Mesenchymal stem cell (in vitro differentiated cells and primary cell): ENCODE results near the gene RNF220.

Experiments used
- DNase-seq: peaks from one replicate; pipeline ENCODE4 v3.0.0-alpha.2; 2013
- H2AFZ ChIP-seq: one replicate; pipeline ENCODE4 v1.6.1; 2013; ENCODE audit warnings: low read depth, mild to moderate bottlenecking, control low read depth, inconsistent platforms, low read length, moderate library complexity
- H2AK5ac ChIP-seq: 2 replicates; pipeline ENCODE4 v1.6.1; 2013; ENCODE audit warnings: low read length, moderate library complexity, mild to moderate bottlenecking, inconsistent platforms; ENCODE audit not compliant: severe bottlenecking
- H2BK120ac ChIP-seq: one replicate; pipeline ENCODE4 v1.6.1; 2013; ENCODE audit warnings: low read depth, mild to moderate bottlenecking, inconsistent platforms, low read length, moderate library complexity
- H2BK12ac ChIP-seq, 2 experiments: one replicate each; pipeline ENCODE4 v1.6.1; 2013; ENCODE audit warnings: inconsistent platforms in 2 of 2, low read length in 2 of 2, mild to moderate bottlenecking in 2 of 2, moderate library complexity in 2 of 2, control low read depth in 1 of 2
- H2BK15ac ChIP-seq: one replicate; pipeline ENCODE4 v1.6.1; 2013; ENCODE audit warnings: mild to moderate bottlenecking, low read depth, inconsistent platforms; ENCODE audit not compliant: poor library complexity, severe bottlenecking
- H2BK5ac ChIP-seq: 2 replicates; pipeline ENCODE4 v1.6.1; 2013; ENCODE audit warnings: low read depth, mild to moderate bottlenecking, low read length, control low read depth, inconsistent platforms; ENCODE audit not compliant: poor library complexity, severe bottlenecking
- H3K14ac ChIP-seq, 2 experiments: one replicate each; pipeline ENCODE4 v1.6.1; 2013; ENCODE audit warnings: inconsistent platforms in 2 of 2, low read length in 2 of 2, control low read depth in 1 of 2, mild to moderate bottlenecking in 1 of 2, moderate library complexity in 1 of 2
- H3K18ac ChIP-seq, 2 experiments: one replicate each; pipeline ENCODE4 v1.6.1; 2013; ENCODE audit warnings: inconsistent platforms in 2 of 2, low read length in 2 of 2, control low read depth in 1 of 2, low read depth in 1 of 2, mild to moderate bottlenecking in 1 of 2
- H3K23ac ChIP-seq, 2 experiments: one replicate each; pipeline ENCODE4 v1.6.1; 2013; ENCODE audit warnings: inconsistent platforms in 2 of 2, low read length in 2 of 2, mild to moderate bottlenecking in 2 of 2, moderate library complexity in 2 of 2, control low read depth in 1 of 2
- H3K27ac ChIP-seq: 2 replicates; pipeline ENCODE4 v1.5.1; 2013; ENCODE audit warnings: mild to moderate bottlenecking, moderate library complexity, low read length, control low read depth, inconsistent platforms; ENCODE audit not compliant: poor library complexity, severe bottlenecking
- H3K27me3 ChIP-seq, 2 experiments: 2 replicates each; pipeline versions ENCODE4 v1.6.1 to v1.7.0; 2013; ENCODE audit warnings: low read length in 2 of 2, mild to moderate bottlenecking in 2 of 2, moderate library complexity in 2 of 2, control low read depth in 1 of 2, inconsistent platforms in 1 of 2; ENCODE audit not compliant: control insufficient read depth in 1 of 2, insufficient read depth in 1 of 2
- H3K36me3 ChIP-seq, 2 experiments: 2 replicates each; pipeline versions ENCODE4 v1.6.1 to v1.7.0; 2013; ENCODE audit warnings: low read length in 2 of 2, control low read depth in 1 of 2, inconsistent platforms in 1 of 2, low read depth in 1 of 2, mild to moderate bottlenecking in 1 of 2; ENCODE audit not compliant: insufficient read depth in 2 of 2, control insufficient read depth in 1 of 2
- H3K4ac ChIP-seq, 2 experiments: one replicate each; pipeline ENCODE4 v1.6.1; 2013; ENCODE audit warnings: inconsistent platforms in 2 of 2, low read length in 2 of 2, mild to moderate bottlenecking in 2 of 2, moderate library complexity in 2 of 2, control low read depth in 1 of 2, low read depth in 1 of 2
- H3K4me1 ChIP-seq: 2 replicates; pipeline ENCODE4 v1.6.1; 2013; ENCODE audit warnings: low read depth, low read length, control low read depth; ENCODE audit not compliant: control insufficient read depth, insufficient read depth
- H3K4me2 ChIP-seq: 2 replicates; pipeline ENCODE4 v1.6.1; 2013; ENCODE audit warnings: low read length, mild to moderate bottlenecking, inconsistent platforms; ENCODE audit not compliant: poor library complexity, severe bottlenecking
- H3K4me3 ChIP-seq, 2 experiments: 2 replicates each; pipeline versions ENCODE4 v1.5.1 to v1.7.0; 2013; ENCODE audit warnings: low read length in 2 of 2, mild to moderate bottlenecking in 2 of 2, control low read depth in 1 of 2, low read depth in 1 of 2; ENCODE audit not compliant: insufficient read depth in 1 of 2
- H3K79me1 ChIP-seq: replicated peaks from 2 replicates; pipeline ENCODE4 v1.6.1; 2013; ENCODE audit warnings: mild to moderate bottlenecking, control low read depth, low read length, inconsistent platforms; ENCODE audit not compliant: poor library complexity, severe bottlenecking
- H3K9ac ChIP-seq: 2 replicates; pipeline ENCODE4 v1.7.0; 2013; ENCODE audit warnings: mild to moderate bottlenecking, low read length, moderate library complexity
- H3K9me3 ChIP-seq: 2 replicates; pipeline ENCODE4 v1.7.0; 2013; ENCODE audit warnings: mild to moderate bottlenecking, low read length; ENCODE audit not compliant: control insufficient read depth
- H4K8ac ChIP-seq: one replicate; pipeline ENCODE4 v1.6.1; 2013; ENCODE audit warnings: inconsistent platforms, mild to moderate bottlenecking, low read length, moderate library complexity
- H4K91ac ChIP-seq: one replicate; pipeline ENCODE4 v1.6.1; 2013; ENCODE audit warnings: mild to moderate bottlenecking, low read length, inconsistent platforms
- WGBS: methylation state at CpG from one replicate; pipeline ENCODE4 v1.1.7; 2013; ENCODE audit warnings: mixed read lengths; 5-methylcytosine and 5-hydroxymethylcytosine counted together

The RNF220 gene

GRCh38 chr1:44531785-44532566 lies 126.9 kb downstream of the RNF220 start:
- H3K4me1 ChIP-seq: no peaks in the 10 kb centered on the region
- no peak overlapping the region for H2BK15ac ChIP-seq
- H3K27ac ChIP-seq: no peak overlapping the region
- H3K9me3 ChIP-seq: peaks cover 3% of the 10 kb centered on the region
- no peak overlapping the region for H2AK5ac ChIP-seq
- H3K18ac ChIP-seq: no peak overlapping the region
- no peak overlapping the region for H2BK5ac ChIP-seq
- no peak overlapping the region for H4K91ac ChIP-seq
- H3K79me1 ChIP-seq: no peaks in the 10 kb centered on the region
- H3K4me2 ChIP-seq: no peak overlapping the region
- H3K23ac ChIP-seq: no peak overlapping the region
- DNase-seq: peak; percentile 13
- H3K9ac ChIP-seq: no peak overlapping the region
- no peak overlapping the region for H2BK12ac ChIP-seq
- H4K8ac ChIP-seq: no peak overlapping the region
- H3K4ac ChIP-seq: no peak overlapping the region
- H3K27me3 ChIP-seq: peaks cover 10 to 39% of the 10 kb centered on the region in 2 experiments
- no peak overlapping the region for H3K14ac ChIP-seq
- no peak overlapping the region for H3K4me3 ChIP-seq
- no peaks in the 10 kb centered on the region for H3K36me3 ChIP-seq
- WGBS: 27% methylated on average over 4 of the region's 4 CpGs
- H2AFZ ChIP-seq: no peak overlapping the region
- no peak overlapping the region for H2BK120ac ChIP-seq

- no peak overlapping the region for H3K4me3 ChIP-seq
- H3K4me1 ChIP-seq: no peaks in the 10 kb centered on the region
- no peak overlapping the region for H2BK12ac ChIP-seq
- peaks cover 3% of the 10 kb centered on the region for H3K9me3 ChIP-seq
- H4K8ac ChIP-seq: no peak overlapping the region
- no peaks in the 10 kb centered on the region for H3K36me3 ChIP-seq
- H3K27me3 ChIP-seq: peaks cover 6 to 42% of the 10 kb centered on the region in 2 experiments
- H3K4ac ChIP-seq: no peak overlapping the region
- no peak overlapping the region for H3K18ac ChIP-seq
- no peak overlapping the region for H3K27ac ChIP-seq
- H2BK5ac ChIP-seq: no peak overlapping the region
- no peak overlapping the region for H3K4me2 ChIP-seq
- no peaks in the 10 kb centered on the region for H3K79me1 ChIP-seq
- peak overlapping the region in 1 of 2 experiments; percentile 93 for H3K23ac ChIP-seq
- H4K91ac ChIP-seq: no peak overlapping the region
- no peak overlapping the region for H2BK120ac ChIP-seq
- no peak overlapping the region for H3K9ac ChIP-seq
- H2AK5ac ChIP-seq: no peak overlapping the region
- no peak overlapping the region for H3K14ac ChIP-seq
- DNase-seq: no peak
- 26% methylated on average over 3 of the region's 3 CpGs for WGBS
- H2AFZ ChIP-seq: no peak overlapping the region
- no peak overlapping the region for H2BK15ac ChIP-seq
Measured at GRCh38 chr1:44532567-44532944, 127.5 kb downstream of the RNF220 start.

DNA sequence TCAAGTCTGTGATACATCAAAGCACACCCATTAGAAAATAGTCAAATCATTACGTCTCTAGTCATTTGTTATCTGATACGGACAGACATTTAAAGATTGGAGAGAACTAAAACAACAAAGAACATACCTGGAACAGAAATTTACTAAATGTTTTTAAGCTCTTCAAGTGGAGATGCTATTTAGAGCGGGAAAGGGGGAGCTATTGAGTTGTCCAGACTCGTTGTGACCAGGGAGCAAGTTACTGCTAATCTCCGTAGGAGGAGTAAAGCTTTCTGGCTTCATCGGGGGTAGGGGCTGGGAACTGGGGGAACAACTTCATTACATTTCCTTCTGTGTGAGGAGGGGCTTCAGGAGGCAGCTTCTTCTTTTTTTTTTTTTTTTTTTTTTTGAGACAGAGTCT lies 129.7 kb downstream of the RNF220 start:
- H2AFZ ChIP-seq: no peak overlapping the region
- DNase-seq: no peak
- H3K27ac ChIP-seq: no peak overlapping the region
- no peak overlapping the region for H4K8ac ChIP-seq
- peaks cover 3% of the 10 kb centered on the region for H3K9me3 ChIP-seq
- H3K79me1 ChIP-seq: no peaks in the 10 kb centered on the region
- H3K14ac ChIP-seq: no peak overlapping the region
- no peak overlapping the region for H4K91ac ChIP-seq
- H3K4me1 ChIP-seq: no peaks in the 10 kb centered on the region
- peaks cover 7 to 59% of the 10 kb centered on the region in 2 experiments for H3K27me3 ChIP-seq
- no peak overlapping the region for H3K4ac ChIP-seq
- no peak overlapping the region for H2BK12ac ChIP-seq
- no peak overlapping the region for H3K4me2 ChIP-seq
- WGBS: 52% methylated on average over 6 of the region's 6 CpGs
- H2BK5ac ChIP-seq: no peak overlapping the region
- H3K18ac ChIP-seq: no peak overlapping the region
- H3K4me3 ChIP-seq: no peak overlapping the region
- no peaks in the 10 kb centered on the region for H3K36me3 ChIP-seq
- H3K9ac ChIP-seq: no peak overlapping the region
- H3K23ac ChIP-seq: no peak overlapping the region
- H2BK15ac ChIP-seq: no peak overlapping the region
- no peak overlapping the region for H2AK5ac ChIP-seq
- H2BK120ac ChIP-seq: no peak overlapping the region

DNA sequence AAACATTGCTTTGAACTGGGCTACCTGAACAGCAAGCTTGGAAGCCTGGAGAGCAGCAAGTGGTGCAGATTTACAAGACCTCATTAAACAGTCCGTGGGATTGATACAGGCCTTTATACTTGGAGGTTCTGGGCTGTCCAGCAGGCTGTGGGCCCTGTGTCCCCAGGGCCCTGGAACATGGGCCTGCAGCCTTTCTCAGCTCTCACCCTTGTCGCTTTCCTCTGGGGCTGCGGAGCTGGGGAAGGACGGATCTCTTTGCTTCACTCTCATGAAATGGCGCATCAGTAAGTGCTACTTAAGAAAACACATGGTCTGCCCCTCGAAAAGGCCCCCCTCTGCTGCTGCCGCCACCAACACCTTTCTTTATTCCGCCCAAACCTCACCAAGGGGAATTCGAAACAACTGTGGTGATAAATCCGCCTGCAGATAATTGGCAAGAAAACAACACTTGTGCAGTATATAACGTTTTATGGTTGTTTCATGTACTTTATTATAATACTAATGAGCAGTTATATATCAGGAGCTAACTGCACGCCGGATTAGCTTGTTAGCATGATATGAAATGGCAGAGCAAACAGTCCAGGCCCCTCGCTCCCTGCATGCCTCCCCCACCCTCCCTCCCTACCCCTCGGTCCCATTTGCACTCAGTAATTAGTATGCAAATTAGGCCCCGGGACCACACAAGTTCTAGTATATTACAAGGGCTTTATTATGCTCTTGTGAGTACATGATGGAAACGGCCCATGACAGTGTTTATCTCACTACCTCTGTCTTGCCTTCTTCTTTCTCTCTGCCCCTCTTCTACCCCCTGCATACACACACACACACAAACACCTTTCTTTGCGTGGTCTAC lies 131.5 kb downstream of the RNF220 start:
- H4K91ac ChIP-seq: no peak overlapping the region
- H3K9ac ChIP-seq: no peak overlapping the region
- no peaks in the 10 kb centered on the region for H3K36me3 ChIP-seq
- H3K23ac ChIP-seq: no peak overlapping the region
- peaks cover 18 to 65% of the 10 kb centered on the region in 2 experiments for H3K27me3 ChIP-seq
- H2BK15ac ChIP-seq: no peak overlapping the region
- H3K14ac ChIP-seq: no peak overlapping the region
- H3K4me3 ChIP-seq: no peak overlapping the region
- no peak for DNase-seq
- no peak overlapping the region for H3K4me2 ChIP-seq
- no peaks in the 10 kb centered on the region for H3K4me1 ChIP-seq
- H3K9me3 ChIP-seq: peaks cover 3% of the 10 kb centered on the region
- H2AK5ac ChIP-seq: no peak overlapping the region
- no peak overlapping the region for H2BK5ac ChIP-seq
- H2BK12ac ChIP-seq: no peak overlapping the region
- H3K18ac ChIP-seq: no peak overlapping the region
- H2BK120ac ChIP-seq: no peak overlapping the region
- WGBS: 62% methylated on average over 10 of the region's 18 CpGs
- no peak overlapping the region for H3K4ac ChIP-seq
- no peak overlapping the region for H2AFZ ChIP-seq
- no peak overlapping the region for H3K27ac ChIP-seq
- no peaks in the 10 kb centered on the region for H3K79me1 ChIP-seq
- no peak overlapping the region for H4K8ac ChIP-seq
